ENCODE data around the gene FGFR4. TPM values are rescaled to one million over a fixed set of nuclear protein-coding genes. Genes with fewer than 3 reads are reported as not detected.

FGFR4 gene
- total RNA-seq: 1.2 and 2.1 TPM in 2 replicates

GRCh38 chr5:177086654-177087397 lies at the start of gene FGFR4:
Gene FGFR4, plus strand, starts transcription at chr5:177086915. Its CDS starts 2,688 bp downstream, at chr5:177089603.

GRCh38 chr5:177133096-177133852 lies 46.6 kb downstream of the FGFR4 start, which contains the start of gene NSD1:
Gene NSD1, plus strand, starts transcription at chr5:177133773. Its CDS starts 1,331 bp downstream, at chr5:177135104.

Other genes starting within 250 kb of the FGFR4 start
- gene HK3, start 187.6 kb upstream of the FGFR4 start, total RNA-seq: under 0.01 TPM in 1 of 2 replicates, not detected in the other
- gene UIMC1, start 80.1 kb upstream of the FGFR4 start, total RNA-seq: 34.3 and 43.4 TPM in 2 replicates
- 5.8 and 12.1 TPM in 2 replicates for gene ZNF346, start 64.2 kb upstream of the FGFR4 start, total RNA-seq
- gene NSD1, start 46.9 kb downstream of the FGFR4 start, total RNA-seq: 54.3 and 74.8 TPM in 2 replicates
- 20.5 and 23.9 TPM in 2 replicates for gene RAB24, start 216.8 kb downstream of the FGFR4 start, total RNA-seq
- gene PRELID1, start 216.9 kb downstream of the FGFR4 start, total RNA-seq: 69.4 and 98.8 TPM in 2 replicates
- 1.2 and 1.4 TPM in 2 replicates for gene MXD3, start 225.0 kb downstream of the FGFR4 start, total RNA-seq